Neural cell (in vitro differentiated cells): ENCODE data around the gene TP53INP2.

Experiments
- POLR2AphosphoS5 ChIP-seq: IDR thresholded peaks from 2 replicates; pipeline ENCODE4 v1.6.1; 2012
- RAD21 ChIP-seq: fragments of 450-650 bp; conservative IDR thresholded peaks from 2 replicates; pipeline ENCODE4 v1.6.1; 2014; ENCODE audit warnings: antibody characterized with exemption, mild to moderate bottlenecking, moderate library complexity
- TF ChIP-seq, protein P1 (sequence below): fragments of 450-650 bp; IDR thresholded peaks from 2 replicates; pipeline ENCODE4 v1.5.1; 2014; ENCODE audit warnings: antibody characterized with exemption, mild to moderate bottlenecking, moderate library complexity; ENCODE audit not compliant: poor library complexity, severe bottlenecking

DNA sequence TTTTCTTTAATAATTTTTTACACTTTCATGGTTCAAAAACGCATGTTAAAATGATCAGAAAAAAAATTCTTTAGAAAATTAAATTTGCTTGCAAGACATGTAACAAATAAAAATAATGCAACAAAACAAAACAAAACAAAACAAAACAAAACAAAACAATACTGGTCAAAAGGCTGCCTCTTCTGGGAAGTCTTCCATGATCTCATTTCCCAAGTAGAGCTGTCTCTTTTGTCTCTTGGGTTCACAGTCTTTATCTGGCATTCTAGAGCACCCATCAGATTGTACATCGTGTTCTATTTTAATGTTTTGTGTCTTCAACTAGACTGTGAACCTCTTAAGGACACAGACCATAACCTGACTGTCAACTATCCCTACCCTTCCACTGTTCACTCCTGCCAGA lies 25.3 kb downstream of the TP53INP2 start:
- TF ChIP-seq RAD21 (no peak), POLR2AphosphoS5 (no peak)
- TF ChIP-seq, protein P1, sequence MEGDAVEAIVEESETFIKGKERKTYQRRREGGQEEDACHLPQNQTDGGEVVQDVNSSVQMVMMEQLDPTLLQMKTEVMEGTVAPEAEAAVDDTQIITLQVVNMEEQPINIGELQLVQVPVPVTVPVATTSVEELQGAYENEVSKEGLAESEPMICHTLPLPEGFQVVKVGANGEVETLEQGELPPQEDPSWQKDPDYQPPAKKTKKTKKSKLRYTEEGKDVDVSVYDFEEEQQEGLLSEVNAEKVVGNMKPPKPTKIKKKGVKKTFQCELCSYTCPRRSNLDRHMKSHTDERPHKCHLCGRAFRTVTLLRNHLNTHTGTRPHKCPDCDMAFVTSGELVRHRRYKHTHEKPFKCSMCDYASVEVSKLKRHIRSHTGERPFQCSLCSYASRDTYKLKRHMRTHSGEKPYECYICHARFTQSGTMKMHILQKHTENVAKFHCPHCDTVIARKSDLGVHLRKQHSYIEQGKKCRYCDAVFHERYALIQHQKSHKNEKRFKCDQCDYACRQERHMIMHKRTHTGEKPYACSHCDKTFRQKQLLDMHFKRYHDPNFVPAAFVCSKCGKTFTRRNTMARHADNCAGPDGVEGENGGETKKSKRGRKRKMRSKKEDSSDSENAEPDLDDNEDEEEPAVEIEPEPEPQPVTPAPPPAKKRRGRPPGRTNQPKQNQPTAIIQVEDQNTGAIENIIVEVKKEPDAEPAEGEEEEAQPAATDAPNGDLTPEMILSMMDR: no peak
